NCI-H345 (cell line): ENCODE measurements around the gene CDCA4.
"Not testable (repeated sequence)": the region's sequence is repeated elsewhere in the genome, so short reads cannot be mapped to it uniquely, and the experiment has no call there.

Experiments used
- DNase-seq: peaks from one replicate; lab custom pipeline; 2025; lab: John Stamatoyannopoulos, UW

The CDCA4 gene

DNA sequence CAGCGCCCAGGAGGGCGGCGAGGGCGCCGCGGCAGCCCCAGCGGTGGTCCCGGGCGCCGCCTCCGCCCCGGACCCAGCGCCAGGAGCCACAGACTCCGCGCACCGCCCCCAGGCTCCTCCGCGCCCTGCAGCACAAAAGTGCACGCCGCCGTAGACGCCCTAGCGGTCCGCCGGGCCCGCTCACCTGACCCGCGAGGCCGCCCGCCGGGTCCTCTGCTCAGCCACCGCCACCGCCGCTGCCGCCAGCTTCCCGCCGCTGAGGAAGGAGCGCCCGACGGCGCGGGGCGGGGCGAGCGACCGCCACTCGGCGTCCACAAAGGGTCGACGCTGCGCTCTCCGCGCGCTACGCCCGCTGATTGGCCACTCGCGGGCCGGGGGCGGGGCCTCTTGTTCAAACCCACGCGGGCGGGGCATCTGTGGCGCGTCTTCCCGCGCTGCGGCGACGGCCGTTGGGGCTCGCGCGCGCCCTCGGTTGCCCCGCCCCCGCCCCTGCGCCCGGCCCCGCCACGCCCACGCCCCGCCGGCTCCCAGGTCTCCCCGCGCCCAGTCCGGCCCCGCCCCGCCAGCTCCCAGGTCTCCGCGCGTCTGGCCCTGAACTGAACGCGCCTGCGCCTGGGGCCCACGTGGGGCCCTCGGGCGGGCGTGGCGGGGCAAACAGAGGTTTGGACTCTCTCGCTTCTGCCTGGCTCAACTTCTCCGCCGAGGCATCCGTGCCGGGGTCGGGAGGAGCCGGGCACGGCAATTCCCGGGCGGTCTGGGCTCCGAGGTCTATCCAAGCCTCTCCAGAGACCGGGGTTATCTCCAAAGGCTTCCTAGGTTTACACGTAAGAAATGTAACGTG, at the start of gene CDCA4:
CDCA4 (minus strand) TSS at position 269 of the 841 bp plus-strand sequence. CDS start 9,154 bp downstream, outside the sequence.
- DNase-seq, result peak; percentile 98

DNA sequence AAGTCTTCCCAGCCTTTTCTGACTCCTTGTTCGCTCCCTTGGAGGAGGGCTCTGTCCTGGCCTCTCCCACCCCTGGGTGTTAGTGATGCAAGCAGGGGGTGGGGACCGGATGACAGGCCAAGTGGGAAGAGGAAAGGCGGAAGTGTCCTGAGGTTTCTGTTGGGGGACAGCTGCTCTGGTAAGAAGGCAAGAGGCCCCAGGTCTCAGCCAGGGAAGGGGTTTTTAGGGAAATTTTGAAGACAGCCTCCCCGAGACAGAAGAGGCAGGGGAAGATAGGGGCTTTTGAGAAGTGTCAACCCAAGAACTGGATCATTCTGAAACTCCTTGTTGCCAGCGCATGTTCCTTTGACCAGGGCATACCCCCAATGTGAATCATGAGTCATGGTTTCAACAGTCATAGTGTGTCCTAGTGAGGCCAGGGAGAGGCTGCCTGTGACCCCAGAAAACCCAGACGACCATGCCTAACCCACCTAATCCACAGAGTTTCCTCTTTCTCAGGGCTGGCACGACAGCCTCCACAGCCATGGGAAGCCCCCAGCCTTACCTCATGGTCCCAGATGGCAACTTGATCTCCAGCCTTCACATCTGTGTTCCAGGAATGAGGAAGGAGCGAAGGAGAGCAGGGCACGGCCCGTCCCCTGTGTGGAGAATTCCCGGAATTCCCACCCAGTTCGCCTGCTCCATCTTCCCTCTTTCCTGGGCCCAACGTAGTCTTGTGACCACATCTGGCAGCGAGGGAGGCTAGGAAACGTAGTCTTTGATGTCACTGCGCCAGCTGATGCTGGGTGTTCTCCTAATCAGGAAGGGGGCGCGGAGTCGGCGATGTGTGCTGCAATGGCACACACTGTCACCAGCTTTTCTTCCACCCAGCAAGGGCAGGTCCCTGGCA, 49.2 kb upstream of the CDCA4 start:
- DNase-seq, result no peak

DNA sequence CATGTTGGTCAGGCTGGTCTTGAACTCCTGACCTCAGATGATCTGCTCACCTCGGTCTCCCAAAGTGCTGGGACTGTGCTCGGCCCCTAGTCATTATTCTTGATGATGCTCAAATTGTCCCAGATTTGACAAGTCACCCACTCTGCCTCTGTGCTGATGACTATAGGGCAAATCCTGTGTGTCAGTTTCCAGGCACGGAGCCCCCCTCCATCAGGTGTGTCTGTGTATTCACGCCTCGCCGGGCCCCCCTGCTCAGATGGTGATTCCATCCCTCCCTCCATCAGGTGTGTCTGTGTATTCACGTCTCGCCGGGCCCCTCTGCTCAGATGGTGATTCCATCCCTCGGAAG, 48.6 kb upstream of the CDCA4 start:
- no peak for DNase-seq

DNA sequence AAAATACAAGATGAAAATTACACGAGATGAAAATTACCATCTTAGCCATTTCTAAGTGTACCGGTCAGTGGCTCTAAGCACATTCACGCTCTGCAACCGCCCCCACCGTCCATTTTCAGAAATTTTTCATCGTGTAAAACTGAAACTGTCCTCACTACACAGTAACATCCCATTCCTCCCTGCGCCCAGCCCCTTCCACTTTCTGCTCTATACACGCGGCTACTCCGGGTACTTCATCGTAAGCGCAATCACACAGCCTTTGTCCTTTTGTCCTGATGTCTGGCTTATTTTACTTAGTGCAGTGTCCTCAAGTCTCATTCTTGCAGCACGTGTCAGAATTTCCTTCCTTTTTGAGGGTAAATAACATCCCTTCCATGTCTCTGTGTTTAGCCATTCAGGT, 47.9 kb upstream of the CDCA4 start:
- DNase-seq, result no peak

DNA sequence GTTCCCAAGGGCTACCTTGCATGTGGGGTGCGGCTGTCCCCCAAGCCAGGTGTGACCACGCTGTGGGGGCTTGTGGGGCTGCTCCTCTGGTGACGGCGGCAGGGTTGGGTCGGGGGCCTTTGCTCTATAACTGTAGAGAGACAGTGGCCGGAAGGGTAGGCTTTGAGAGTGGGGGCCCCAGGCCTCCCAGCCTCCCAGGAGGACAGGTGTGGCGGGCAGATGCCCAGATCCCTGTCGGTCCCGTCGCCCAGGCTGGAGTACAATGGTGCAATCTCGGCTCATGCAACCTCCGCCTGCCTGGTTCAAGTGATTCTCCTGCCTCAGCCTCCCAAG, 47.1 kb upstream of the CDCA4 start:
- no peak for DNase-seq

DNA sequence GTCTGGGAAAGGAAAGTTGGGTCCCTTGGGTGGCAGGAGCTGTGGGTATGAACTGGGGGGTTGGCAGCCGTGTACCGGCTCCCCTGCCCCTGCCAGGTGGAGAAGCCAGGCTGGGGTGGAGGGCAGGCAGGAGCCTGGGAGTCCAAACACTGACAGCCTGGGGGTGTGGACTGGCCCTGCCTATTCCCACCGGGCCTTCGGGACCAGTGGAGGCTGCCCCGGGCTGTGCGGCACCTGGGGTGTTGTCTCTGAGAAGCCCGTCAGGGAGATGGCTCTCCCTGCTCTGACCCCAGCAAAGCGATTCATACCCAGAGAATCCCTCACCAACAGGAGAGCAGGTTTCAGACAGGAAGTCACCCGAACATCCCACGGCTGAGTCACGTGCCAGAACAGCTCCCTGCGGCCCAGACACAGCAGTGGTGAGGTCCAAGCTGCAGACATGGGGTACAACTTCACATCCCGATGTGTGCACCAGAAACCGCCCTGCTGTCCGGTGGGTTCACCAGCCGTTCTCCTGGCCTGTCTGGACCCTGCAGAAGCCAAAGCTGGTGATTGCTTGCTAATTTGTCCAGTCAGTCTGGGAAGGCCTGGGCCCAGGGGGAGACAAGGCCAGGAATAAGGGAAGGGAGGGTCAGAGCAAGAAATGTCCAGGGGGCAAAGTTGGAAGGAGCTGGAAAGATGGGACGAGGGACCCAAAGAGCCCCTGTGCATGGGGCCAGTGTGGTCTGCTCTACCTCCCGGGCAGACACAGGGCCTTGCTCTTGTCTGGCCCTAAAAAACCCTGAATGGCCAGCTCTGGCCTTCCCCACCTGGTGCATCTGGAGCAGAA, 46.5 kb upstream of the CDCA4 start:
- no peak for DNase-seq

DNA sequence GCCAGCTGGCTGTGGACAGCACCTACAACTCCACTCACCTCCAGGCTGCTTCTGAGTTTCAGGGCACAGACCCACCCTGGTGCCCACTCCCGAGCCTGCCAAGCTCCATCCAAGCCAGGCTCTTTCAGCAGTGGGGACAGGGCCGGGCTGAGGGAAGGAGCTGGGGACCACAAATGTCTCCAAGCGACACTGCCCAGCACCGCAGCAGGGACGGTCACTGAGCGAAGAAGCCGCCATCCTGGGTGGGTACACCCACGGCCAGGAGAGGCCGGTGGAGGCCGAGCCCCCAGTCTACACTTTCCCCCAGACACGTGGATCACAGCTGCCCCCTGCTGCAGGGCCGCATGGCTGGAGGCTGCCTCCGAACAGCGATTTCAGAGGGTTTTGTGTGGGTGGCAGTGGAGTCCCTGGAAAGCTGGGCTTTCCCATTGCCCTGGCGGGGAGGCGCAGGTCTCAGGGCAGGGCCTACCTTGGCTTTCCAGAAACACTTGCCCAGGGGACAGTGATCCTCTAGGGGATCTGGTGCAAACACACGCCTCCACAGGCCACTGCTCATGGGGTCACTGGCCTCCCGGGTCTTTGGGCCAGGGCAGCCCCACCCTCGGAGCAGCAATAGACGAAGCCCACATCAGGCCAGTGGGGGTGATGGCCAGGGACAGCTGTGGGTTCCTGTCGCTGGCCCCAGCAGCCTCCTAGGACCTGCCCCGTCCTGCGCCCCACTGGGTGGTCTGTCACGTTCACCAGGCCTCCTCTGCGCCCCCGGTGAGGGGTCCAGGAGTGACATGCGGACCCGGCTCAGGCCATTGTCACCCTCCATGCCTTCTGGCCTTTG, 45.6 kb upstream of the CDCA4 start:
- DNase-seq, result no peak

DNA sequence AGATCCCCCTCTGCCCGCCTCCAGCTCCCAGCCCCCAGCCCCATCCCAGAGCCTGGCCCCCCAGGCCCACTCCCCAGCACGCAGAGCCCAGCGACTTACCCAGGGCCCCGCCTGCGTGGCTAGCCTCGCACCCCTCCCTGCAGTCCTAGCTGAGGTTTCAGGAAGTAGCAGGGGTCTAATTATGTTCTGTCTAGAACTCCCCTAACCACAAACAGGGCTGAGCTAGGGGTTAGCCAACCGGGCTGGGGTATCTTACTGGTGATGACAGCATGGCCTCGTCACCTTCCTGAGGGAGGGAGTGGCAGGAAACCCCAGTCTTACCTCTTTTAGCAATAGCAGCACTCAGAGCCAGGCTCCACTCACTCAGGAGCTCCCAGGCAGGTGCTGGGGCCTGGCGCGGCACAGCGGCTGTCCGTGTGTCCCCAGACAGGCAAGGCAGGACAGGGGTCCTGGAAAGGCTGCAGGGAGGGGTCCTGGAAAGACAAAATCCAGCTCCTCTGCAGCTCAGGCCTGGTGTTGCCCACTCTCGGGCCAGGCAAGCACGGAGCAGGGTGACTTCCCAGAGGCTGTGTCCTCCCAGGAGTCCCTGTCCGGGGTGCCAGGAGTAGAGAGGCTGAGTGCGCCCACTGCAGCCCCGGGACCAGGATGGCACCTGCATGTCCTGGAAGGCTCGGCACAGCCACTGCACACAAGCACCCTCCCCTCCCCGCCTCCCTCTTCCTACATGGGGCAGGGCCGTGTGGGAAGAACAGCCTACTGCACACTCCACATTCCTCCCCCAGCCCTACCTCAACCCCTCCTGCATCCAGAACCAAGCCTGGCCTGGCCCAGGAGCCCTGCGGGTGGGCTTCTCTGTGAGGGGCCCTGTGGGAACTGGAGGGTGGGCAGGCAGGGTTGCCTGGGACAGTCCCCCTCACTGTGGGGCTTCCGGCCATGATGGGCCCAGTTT, 44.7 kb upstream of the CDCA4 start, which contains the start of gene GPR132:
GPR132 (minus strand) TSS at position 151 of the 949 bp plus-strand sequence. CDS start 10,010 bp downstream, outside the sequence.
- DNase-seq, result no peak

DNA sequence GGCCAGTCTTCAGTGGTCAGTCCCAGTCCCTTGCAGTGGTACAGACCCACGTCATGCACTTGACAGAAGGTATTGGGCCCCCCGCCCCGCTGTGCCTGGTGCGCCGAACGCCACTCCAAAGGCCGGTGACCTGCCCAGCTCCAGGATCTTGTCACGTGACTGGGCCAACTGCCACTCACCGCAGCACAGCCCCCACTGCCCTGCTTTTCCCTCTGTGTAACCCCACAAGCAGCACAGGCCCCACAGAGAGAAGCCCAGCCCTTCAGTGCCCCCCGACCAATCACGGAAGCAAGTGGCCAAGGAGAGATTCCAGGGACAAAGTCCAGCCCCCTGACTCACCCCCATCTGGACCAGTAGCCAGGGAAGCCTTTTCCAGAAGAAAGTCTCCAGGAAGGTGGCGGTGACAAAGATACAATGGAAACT, 43.8 kb upstream of the CDCA4 start:
- DNase-seq, result no peak

DNA sequence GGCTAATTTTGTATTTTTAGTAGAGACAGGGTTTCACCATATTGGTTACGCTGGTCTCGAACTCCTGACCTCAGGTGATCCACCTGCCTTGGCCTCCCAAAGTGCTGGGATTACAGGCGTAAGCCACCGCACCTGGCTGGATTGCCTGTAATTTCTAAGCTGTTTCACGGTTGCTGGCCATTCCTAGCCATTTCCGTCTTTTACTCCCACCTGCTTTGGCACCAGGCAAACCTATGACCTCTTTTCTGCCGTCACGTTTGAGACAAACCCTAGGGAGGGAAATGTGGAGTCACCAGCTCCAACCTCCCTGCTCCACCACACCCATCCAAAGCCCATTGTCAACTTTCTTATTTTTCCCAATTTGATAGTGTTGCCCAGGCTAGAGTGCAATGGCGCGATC, 43.1 kb upstream of the CDCA4 start:
- DNase-seq, result no peak

DNA sequence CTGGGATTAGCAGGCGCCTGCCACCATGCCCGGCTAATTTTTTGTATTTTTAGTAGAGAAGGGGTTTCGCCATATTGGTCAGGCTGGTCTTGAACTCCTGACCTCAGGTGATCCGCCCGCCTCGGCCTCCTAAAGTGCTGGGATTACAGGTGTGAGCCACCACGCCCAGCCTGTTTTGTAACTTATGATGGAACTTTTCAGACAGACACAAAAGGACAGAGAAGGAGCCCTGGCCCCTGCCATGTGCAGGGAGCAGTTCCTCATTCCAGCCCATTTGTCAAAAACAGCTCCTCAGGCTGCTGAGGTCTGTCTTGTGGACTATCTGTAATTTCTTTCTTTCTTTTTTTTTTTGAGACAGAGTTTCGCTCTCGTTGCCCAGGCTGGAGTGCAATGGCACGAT, 42.6 kb upstream of the CDCA4 start:
- DNase-seq, result not testable (repeated sequence)

DNA sequence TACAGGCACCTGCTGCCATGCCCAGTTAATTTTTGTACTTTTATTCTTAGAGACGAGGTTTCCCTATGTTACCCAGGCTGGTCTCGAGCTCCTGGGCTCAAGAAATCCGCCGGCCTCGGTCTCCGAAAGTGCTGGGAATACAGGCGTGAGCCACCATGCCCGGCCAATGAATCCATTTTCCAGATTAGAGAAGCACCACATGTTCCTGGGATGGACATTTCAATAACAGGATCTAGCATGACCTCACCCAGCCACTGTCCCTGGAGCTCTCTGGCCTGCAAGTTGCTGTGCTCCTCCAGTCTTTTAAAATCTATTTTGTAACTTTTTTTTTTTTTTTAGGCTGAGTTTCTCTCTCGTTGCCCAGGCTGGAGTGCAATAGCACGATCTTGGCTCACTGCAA, 42.2 kb upstream of the CDCA4 start:
- no peak for DNase-seq

DNA sequence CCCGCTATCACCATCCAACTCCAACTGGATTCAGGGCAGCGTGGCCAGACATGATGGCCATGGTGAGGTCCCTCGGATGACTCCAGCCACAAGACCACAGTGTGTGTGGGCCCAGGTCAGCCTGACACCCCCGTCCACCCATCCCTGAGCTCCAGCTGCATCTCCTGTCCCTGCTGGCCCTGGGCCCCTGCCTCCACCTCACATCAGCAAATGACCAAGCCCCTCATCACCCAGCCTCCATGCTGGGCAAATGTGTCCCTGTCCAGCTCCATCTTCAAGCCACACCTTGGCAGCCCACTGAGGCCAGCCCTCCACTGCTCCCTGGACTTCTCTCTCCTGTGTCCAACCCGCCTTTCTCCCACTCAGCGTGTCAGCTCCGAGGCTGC, 41.2 kb upstream of the CDCA4 start:
- DNase-seq, result no peak

DNA sequence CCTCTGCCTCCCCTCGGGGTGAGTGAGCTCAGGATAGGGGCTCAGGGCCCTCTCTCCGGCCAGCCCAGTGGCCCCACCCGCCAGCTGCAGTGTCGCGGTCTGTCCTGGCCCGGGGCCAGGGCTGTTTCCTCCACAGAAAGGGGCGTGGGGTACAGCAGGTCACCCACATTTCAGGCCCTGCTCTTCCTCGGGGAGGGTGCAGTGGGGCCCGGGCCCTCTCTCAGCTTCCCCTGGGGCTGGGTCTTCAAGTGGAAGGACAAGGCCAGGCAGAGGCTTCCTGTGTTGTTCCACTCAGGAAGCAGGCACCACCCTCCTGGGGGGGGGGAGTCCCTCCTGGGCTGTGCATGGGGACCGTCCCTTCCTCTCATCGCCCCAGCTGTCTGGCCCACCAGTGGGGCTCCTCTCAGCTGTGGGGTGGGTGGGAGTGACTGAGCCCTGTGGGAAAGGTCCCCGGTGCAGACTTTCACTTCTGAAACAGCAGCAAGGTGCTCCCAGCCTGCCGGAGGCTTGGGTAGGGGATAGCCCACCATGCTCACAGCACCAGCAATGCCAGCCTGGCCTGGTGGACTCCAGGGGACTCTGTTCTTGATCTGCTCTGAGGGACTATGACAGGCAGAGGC, 40.7 kb upstream of the CDCA4 start:
- DNase-seq, result no peak

DNA sequence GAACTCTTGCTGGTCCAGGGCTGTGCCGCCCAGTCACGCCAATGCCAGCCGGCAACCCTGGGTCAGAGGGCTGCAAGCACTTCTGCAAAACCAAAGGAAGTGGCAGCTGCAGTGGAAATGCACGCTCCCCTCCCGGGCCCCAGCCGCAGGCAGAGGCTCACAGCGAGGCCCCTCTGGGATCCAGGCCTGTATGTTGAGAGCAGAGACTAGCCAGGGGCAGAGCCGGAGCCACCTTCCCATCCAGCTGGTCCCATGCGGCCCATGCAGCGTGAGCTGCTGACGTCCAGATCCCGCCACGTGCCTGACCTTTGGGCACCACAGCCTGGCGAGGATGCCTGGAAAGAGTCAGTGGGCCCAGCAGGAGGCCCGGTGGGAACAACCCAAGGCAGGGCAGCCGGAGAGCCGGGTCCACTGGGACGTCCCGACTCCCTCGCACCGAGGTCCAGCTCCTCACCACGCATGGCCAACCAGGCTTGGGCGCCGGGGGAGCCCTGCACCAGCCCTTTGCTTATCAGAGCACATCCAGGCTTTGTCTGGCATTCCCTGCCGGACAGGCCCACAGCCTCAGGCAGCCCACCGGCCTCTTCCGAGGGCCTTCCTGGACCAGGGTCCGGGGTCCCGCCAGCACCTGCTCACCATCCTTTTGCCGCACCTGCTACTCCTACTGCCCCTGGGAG, 40.0 kb upstream of the CDCA4 start:
- DNase-seq, result no peak

DNA sequence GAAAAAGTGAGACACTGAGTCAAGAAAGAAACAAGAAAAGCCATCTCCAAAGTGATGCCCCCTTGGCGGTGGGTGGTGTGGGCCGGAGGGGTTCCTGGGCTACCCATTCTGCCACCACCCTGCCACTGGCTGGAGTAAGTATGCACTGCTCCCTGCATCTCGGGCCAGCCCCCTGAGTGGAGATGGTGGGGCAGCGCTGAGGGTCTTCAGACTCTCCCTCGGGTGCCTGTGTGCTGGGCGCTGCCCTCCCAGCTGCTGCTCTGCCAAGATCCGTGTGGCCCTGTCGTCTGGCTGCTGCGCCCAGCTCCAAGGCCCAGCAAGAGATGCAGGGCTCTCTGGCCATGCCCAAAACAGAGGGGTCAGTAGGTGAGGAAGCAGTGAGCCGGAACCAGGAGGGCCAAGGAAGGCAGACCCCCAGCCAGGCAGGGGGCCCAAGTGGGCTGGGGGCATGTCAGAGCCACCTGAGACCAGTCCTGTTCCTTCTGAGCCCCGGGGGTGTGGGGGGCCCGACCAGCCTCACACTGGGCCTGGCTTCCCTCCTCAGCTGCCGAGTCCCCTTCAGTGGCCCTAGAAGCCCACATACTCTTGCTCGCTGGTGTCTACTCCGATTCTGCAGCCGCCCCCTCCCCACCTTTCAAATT, 39.2 kb upstream of the CDCA4 start:
- DNase-seq, result no peak

DNA sequence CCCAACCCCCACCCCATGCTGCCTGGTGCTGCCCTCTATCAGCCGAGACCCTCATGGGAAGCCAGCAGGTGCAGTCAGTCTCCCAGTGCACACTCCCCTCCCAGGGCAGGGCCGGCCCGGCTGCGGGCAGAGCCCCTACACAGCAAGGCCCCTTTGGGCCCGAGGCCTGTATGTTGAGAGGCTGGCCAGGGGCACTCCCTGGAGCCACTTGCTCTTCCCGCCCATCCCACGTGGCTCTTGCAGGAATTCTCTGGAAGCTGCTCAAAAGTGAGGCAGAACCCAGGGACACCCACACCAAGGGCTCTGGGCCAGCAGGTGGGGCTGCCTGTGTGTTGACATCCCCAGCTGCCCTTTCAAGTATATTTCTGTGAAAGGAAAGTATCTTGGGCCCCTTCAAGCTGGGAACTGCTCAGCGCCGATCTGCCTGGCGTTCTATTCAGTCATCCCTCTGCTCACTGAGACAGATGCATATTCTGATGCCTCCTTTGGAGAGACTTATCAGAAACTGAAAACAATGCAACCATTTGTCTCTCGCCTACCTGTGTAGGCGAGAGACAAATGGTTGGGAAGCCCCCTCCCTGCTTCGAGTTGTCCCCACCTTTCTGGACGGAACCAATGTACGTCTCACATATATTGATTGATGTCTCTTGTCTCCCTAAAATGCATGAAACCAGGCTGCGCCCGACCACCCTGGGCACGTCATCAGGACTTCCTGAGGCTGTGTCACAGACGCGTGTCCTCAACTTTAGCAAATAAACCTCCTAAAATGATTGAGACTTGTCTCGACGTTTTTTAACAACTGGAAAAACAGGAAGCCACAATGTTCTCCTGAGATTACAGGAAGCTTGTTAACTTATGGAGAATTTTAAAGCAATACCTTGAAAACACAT, 38.4 kb upstream of the CDCA4 start:
- DNase-seq, result no peak
